Skeletal muscle tissue (tissue), 4 donors: ENCODE measurements around the gene SEC22C. TPM values are rescaled to one million over a fixed set of nuclear protein-coding genes. Genes with fewer than 3 reads are reported as not detected.

Experiments
- H3K27ac ChIP-seq: one replicate; pipeline ENCODE4 v1.7.0; 2013; ENCODE audit warnings: mild to moderate bottlenecking, low read depth, low read length, inconsistent platforms
- H3K27me3 ChIP-seq, 3 donors: one replicate each; pipeline ENCODE4 v1.7.0; 2013; ENCODE audit warnings: low read length in 3 of 3; ENCODE audit not compliant: control insufficient read depth in 3 of 3, insufficient read depth in 3 of 3
- H3K36me3 ChIP-seq, 3 donors: one replicate each; pipeline ENCODE4 v1.7.0; 2013; ENCODE audit warnings: low read length in 3 of 3; ENCODE audit not compliant: control insufficient read depth in 3 of 3, insufficient read depth in 3 of 3
- H3K4me1 ChIP-seq, 3 donors: one replicate each; pipeline ENCODE4 v1.7.0; 2013; ENCODE audit warnings: low read length in 3 of 3, mild to moderate bottlenecking in 3 of 3; ENCODE audit not compliant: control insufficient read depth in 3 of 3, insufficient read depth in 3 of 3
- H3K4me3 ChIP-seq, 3 donors: one replicate each; pipeline ENCODE4 v1.7.0; 2013; ENCODE audit warnings: low read length in 3 of 3
- H3K9ac ChIP-seq, 3 donors: one replicate each; pipeline ENCODE4 v1.7.0; 2013; ENCODE audit warnings: low read length in 3 of 3, mild to moderate bottlenecking in 3 of 3, moderate library complexity in 2 of 3, low read depth in 1 of 3
- H3K9me3 ChIP-seq, 3 donors: one replicate each; pipeline ENCODE4 v1.7.0; 2013; ENCODE audit warnings: low read length in 3 of 3; ENCODE audit not compliant: control insufficient read depth in 3 of 3
- total RNA-seq: library from RNA; depleted of rRNA; stranded (reverse); fragments of >200 nt; gene quantifications from one replicate; pipeline ENCODE4 v1.2.3, GENCODE V29; 2014
- donor health status: Osteomylitis.

SEC22C gene
- total RNA-seq, 1 donor from 2014 or later: 21.4 TPM

DNA sequence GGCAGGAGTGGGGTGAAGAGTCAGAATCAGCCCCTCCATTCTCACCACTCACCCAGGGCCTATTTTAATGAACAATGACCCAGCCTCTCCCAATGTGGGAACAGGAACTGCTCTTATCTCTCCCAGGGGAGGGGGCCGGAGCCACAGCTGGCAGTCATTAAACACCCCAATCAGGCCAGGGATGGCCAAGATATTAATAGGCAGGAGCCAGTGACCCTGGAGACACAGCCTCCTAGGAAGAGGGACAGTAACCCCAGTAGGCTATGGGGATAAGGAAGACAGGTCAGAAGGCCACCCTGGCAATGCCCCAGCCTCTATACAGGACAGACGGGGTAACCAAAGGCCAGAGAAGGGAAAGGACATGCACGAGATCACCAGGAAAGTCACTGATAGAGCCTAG is 40.7 kb downstream of the SEC22C start:
- no peak overlapping the region for H3K27ac ChIP-seq
- H3K4me3 ChIP-seq: no peak overlapping the region

DNA sequence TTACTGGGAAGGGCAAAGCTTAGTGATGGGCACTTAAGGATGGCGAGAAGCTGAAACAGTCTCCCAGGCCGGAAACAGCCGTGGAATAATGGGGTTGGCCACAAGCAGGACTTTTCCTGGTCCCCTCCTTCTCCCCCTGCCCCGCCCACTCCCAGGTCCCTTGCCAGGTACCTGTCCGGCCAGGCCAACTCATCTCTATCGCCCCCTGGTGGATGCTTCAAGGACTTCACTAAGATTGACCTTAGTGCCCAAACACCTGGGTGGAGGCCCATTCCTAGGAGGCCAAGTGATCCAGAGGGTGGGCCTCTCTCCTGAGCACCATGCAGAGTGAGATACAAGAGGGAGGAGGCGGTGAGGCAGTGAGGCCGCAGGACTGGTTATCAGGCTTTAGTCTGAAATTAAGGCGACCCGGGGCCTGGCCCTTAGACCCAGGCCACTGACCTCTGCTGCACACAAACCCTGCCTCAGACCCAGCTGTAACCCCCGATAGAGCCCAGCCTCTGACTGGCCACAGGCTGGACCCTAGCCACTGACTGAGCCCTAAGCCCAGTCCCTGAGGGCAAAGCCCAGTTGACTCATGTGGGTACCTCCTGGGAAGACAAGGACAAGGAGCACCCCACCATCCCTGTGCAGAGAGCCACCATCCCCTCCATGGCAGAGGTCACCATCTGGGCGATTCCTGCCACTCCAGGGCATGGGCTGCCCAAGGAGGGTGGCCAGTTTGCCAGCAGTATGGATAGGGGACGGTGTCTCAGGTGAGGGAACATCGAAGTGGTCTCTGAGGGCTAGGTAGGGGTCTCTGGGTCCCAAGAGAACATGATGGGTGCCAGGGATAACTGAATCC is 41.7 kb downstream of the SEC22C start:
- H3K9ac ChIP-seq: no peak overlapping the region
- peaks cover 0 to 6% (median 0%) of the 10 kb centered on the region in 3 donors for H3K4me1 ChIP-seq
- no peaks in the 10 kb centered on the region for H3K27me3 ChIP-seq
- no peaks in the 10 kb centered on the region for H3K9me3 ChIP-seq
- no peak overlapping the region for H3K4me3 ChIP-seq
- H3K36me3 ChIP-seq: no peaks in the 10 kb centered on the region
- no peak overlapping the region for H3K27ac ChIP-seq

More for the DNA sequence above, 40.7 kb downstream of the SEC22C start:
- no peaks in the 10 kb centered on the region for H3K27me3 ChIP-seq
- no peak overlapping the region for H3K9ac ChIP-seq
- peaks cover 0 to 8% (median 0%) of the 10 kb centered on the region in 3 donors for H3K4me1 ChIP-seq
- H3K9me3 ChIP-seq: no peaks in the 10 kb centered on the region
- H3K36me3 ChIP-seq: no peaks in the 10 kb centered on the region

DNA sequence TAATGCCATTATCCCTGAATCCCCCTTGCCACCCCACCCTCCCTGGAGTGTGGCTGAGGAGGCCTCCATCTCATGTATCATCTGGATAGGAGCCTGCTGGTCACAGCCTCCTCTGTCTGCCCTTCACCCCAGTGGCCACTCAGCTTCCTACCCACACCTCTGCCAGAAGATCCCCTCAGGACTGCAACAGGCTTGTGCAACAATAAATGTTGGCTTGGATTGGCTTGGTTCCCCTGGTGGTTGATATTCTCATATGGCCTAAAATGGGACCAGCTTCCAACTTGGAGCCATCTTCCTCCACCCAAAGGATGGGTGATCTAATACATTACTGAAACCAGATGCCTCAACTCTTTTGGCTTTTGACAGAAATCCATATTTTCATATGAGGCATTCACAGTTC is 44.4 kb downstream of the SEC22C start:
- no peak overlapping the region for H3K4me3 ChIP-seq
- H3K9me3 ChIP-seq: no peaks in the 10 kb centered on the region
- no peak overlapping the region for H3K9ac ChIP-seq
- H3K4me1 ChIP-seq: no peaks in the 10 kb centered on the region
- no peak overlapping the region for H3K27ac ChIP-seq
- no peaks in the 10 kb centered on the region for H3K27me3 ChIP-seq
- H3K36me3 ChIP-seq: no peaks in the 10 kb centered on the region

DNA sequence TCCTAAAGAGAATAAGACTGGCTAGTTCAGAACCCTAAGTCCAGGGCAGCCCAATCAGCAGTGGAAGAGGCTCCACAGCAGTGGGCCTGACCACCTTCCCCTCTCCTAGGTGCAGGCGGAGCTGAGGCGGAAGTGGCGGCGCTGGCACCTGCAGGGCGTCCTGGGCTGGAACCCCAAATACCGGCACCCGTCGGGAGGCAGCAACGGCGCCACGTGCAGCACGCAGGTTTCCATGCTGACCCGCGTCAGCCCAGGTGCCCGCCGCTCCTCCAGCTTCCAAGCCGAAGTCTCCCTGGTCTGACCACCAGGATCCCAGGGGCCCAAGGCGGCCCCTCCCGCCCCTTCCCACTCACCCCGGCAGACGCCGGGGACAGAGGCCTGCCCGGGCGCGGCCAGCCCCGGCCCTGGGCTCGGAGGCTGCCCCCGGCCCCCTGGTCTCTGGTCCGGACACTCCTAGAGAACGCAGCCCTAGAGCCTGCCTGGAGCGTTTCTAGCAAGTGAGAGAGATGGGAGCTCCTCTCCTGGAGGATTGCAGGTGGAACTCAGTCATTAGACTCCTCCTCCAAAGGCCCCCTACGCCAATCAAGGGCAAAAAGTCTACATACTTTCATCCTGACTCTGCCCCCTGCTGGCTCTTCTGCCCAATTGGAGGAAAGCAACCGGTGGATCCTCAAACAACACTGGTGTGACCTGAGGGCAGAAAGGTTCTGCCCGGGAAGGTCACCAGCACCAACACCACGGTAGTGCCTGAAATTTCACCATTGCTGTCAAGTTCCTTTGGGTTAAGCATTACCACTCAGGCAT is 45.6 kb downstream of the SEC22C start:
- Histone ChIP-seq H3K27me3 (no peaks in the 10 kb centered on the region), H3K9me3 (no peaks in the 10 kb centered on the region), H3K27ac (no peak overlapping the region), H3K4me1 (no peaks in the 10 kb centered on the region), H3K4me3 (no peak overlapping the region), H3K36me3 (no peaks in the 10 kb centered on the region), H3K9ac (no peak overlapping the region)

DNA sequence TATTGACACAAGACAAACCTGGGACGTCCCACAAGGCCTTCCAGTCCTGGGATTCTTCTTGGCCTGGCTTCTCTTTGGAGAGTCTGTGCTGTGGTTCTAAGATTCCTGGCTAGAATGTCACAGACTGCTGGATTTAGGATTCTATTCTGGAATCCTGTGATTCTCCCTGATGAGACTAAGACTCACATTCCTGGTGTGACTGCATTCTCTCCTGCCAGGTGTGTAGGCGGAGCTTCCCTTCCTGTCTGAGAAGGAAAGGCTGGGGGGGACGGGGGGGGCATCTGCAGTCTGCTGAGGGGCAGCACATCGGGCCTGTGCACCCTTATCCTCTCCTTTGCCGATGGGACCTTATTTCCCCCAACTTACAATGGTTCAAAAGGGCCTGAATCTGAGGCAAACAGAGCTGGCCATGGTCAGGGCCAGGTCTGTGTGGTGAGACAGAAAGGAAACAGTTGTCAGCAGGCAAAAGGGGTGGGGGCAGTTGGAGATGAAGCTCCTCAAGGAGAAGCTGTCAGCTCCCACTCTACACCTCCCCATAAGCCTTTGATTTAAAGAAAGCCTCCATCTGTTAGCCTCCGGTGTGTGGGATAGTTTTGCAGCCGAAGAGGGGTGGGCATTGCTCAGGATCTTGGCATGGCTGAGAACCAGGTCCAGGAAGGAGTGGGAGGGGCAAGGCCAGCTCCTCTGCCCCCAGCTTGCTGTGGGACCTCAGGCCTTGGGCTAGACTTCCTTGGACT is 48.4 kb downstream of the SEC22C start:
- Histone ChIP-seq H3K27ac (no peak overlapping the region), H3K36me3 (no peaks in the 10 kb centered on the region), H3K27me3 (no peaks in the 10 kb centered on the region), H3K9me3 (no peaks in the 10 kb centered on the region), H3K9ac (no peak overlapping the region), H3K4me3 (no peak overlapping the region), H3K4me1 (no peaks in the 10 kb centered on the region)

DNA sequence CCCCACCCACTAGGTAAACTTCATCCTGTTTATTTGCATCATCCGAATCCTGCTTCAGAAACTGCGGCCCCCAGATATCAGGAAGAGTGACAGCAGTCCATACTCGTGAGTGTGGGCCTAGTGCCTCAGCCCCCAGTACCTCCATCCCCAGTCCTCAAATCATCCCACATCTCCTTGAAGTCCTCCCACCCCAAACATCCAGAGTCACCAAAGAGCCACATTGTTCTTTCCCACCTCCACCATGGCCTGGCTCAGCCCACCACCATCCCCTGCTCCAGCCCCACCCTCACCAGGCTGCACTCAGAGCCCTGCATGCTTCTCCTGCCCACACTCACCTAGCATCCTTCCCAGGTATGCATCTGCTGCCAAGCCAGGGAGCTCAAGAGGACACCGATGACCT is 49.5 kb downstream of the SEC22C start:
- no peak overlapping the region for H3K4me3 ChIP-seq
- H3K27ac ChIP-seq: no peak overlapping the region
- H3K9me3 ChIP-seq: no peaks in the 10 kb centered on the region
- H3K4me1 ChIP-seq: no peaks in the 10 kb centered on the region
- H3K9ac ChIP-seq: no peak overlapping the region
- no peaks in the 10 kb centered on the region for H3K27me3 ChIP-seq
- H3K36me3 ChIP-seq: no peaks in the 10 kb centered on the region

DNA sequence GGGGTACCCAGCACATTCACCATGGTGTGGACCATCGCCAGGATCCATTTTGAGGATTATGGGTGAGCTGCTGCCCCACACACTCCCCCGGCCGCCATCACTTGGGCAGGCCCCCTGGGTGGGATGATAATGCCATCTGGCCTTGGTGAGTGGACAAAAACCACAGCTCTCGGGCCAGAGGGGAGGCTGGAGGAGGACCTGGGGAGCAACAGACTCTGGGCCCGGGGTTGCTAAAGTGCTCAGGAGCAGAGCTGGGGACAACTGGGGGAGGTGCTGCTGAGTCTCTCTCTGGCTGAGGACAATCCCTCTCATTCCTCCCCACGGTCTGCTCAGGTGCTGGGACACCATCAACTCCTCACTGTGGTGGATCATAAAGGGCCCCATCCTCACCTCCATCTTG is 50.3 kb downstream of the SEC22C start:
- H3K27ac ChIP-seq: no peak overlapping the region
- no peak overlapping the region for H3K4me3 ChIP-seq
- H3K4me1 ChIP-seq: no peaks in the 10 kb centered on the region
- H3K27me3 ChIP-seq: no peaks in the 10 kb centered on the region
- no peak overlapping the region for H3K9ac ChIP-seq
- H3K36me3 ChIP-seq: no peaks in the 10 kb centered on the region
- no peaks in the 10 kb centered on the region for H3K9me3 ChIP-seq

DNA sequence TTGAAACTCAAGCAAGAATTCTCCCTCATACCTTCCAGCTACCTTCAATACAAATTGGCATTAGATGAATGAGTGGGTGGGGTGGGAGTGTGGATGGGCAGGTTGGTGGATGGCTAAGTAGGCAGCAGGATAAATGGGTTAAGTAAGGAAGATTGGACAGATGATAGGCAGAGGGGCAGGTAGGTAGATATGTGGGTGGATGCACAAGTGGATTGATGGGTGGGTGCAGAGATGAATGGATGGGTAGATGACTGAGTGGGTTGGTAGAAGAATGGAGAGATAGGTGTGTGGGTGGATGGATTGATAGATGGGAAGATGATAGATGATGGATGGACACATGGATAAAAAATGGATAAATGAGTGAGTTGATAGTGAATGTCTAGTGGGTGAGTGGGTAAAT is 51.7 kb downstream of the SEC22C start:
- H3K9ac ChIP-seq: no peak overlapping the region
- no peaks in the 10 kb centered on the region for H3K4me1 ChIP-seq
- no peaks in the 10 kb centered on the region for H3K9me3 ChIP-seq
- no peak overlapping the region for H3K4me3 ChIP-seq
- no peaks in the 10 kb centered on the region for H3K36me3 ChIP-seq
- H3K27me3 ChIP-seq: no peaks in the 10 kb centered on the region
- H3K27ac ChIP-seq: no peak overlapping the region

DNA sequence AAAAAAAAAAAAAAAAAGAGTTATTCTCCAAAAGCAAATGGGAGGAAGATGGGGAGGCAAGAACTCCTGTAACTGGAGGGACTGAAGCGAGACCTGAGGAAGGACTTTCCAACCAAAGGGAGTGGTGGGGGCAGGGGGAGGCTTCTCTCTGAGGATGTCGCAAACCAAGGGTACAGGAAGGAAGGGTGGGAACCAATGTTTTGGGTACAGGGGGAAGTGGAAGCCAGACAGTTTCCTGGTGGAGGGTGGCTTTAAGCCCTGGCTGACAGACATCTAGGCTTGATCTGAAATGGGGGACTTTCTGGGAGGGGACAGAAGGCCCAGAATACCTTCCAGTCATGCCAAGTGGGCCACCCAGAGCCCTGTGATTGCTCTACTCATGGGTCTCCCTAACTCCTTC is 52.3 kb downstream of the SEC22C start:
- Histone ChIP-seq H3K9me3 (no peaks in the 10 kb centered on the region), H3K27me3 (no peaks in the 10 kb centered on the region), H3K4me3 (no peak overlapping the region), H3K36me3 (no peaks in the 10 kb centered on the region), H3K27ac (no peak overlapping the region), H3K4me1 (no peaks in the 10 kb centered on the region), H3K9ac (no peak overlapping the region)
